Stimulated activated CD8-positive, alpha-beta memory T cell treated with anti-CD3 and anti-CD28 coated beads, Interleukin-12 subunit alpha, Interleukin-12 subunit beta, amount 100 ng/mL, for 24 hours (primary cell): Measurements from ENCODE around the gene PCSK6.

ENCODE experiments used
- DNase-seq: peaks from one replicate; pipeline ENCODE4 v3.0.0-alpha.2; 2020; ENCODE audit errors: extremely low read depth

PCSK6 gene

DNA sequence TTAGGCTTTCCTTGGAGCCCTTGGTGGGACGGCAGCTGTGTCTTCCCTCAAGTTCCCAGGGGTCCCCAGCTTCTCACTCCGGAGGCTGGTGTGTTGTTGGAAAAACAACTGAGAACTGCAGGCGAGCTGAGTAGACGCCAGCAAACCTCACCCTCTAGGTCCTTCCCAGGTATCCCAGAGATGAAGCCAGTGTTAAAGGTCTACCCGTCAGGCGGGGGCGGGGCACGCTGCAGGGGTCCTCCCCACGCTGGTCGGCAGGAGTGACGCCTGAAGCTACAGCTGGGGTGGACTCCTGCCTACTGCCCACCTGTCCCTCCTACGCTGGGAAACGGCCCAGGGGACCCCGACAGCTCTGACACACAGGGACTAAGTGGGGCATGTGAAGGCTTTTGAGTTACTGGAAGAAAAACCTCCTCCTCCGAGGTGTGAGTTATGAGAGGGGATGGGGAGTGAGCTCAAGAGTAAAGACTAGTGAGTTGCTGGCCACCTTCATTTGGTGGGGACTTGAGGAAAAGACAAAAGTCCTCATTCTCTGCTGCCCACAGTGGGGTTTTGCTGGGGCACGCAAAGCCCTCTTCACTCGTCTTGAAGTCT lies 162.3 kb downstream of the PCSK6 start:
- no peak for DNase-seq

DNA sequence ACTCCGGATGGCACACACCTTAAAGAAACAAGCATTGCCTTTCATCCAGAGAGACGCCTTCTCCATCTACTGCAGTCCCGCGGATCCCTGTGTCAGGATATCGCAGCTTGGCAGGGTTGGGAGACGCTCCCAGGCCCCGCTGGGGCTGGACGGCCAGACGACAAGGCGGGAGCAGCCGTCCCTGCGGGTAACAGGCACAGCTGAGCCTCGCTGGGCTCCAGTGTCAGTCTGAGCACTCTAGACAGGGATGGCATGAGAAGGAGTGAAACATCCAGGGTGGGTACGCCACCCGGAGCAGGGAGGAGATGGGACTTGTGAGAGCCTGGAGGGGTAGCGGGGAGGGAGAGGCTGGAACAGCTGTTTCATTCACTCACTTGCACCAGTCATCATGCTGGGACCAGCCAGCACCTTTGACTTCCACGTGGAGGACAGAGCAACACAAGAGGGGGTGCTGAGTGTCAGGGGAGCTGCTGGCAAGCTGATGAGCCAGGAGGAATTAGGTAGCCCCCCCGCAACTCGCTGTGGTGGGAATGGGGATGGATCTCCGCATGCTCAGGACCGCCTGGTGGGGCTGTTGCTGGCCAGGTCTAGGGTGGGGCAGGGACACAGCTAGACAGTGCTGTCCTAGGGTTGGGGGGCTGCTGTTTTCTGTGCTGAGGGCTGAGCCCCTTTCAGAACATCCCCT lies 162.9 kb downstream of the PCSK6 start:
- DNase-seq, result no peak

GRCh38 chr15:101326026-101326315 lies 163.5 kb downstream of the PCSK6 start:
- DNase-seq, result no peak

DNA sequence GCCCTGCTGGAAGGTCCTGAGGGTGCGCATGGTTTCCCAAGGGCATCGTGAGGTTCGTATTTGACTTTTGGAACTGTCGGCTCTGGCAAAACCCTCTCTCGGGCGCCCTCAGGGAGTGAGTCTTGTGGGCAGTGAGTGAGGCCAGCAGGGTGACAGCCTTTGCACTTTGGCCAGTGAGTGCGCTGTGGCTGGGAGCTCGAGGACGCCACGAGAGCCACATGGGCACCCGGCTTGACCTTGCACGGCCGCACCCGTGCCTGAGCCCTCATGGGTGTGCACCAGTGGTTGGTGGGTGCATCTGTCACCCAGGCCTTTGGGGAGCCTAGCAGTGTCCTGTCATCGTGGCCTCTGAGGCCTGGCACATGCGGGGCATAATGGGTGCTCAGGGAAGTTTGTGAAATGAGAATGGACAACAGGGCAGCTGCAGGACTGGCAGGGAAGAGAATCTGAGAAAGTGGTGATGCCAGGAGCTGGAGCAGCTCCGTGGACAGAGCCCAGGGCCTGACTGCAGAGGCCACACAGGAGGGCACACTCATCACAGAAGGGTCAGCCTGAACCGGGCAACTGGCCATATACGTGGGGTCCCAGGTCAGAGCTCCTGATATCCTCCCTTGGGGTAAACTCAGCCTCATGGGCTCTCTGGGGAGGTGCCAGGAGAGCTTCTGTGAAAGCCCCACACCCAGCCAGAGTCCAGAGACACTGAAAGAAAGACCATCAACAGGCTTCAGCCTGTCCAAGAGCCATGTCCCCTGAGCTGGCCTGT lies 164.1 kb downstream of the PCSK6 start:
- no peak for DNase-seq

DNA sequence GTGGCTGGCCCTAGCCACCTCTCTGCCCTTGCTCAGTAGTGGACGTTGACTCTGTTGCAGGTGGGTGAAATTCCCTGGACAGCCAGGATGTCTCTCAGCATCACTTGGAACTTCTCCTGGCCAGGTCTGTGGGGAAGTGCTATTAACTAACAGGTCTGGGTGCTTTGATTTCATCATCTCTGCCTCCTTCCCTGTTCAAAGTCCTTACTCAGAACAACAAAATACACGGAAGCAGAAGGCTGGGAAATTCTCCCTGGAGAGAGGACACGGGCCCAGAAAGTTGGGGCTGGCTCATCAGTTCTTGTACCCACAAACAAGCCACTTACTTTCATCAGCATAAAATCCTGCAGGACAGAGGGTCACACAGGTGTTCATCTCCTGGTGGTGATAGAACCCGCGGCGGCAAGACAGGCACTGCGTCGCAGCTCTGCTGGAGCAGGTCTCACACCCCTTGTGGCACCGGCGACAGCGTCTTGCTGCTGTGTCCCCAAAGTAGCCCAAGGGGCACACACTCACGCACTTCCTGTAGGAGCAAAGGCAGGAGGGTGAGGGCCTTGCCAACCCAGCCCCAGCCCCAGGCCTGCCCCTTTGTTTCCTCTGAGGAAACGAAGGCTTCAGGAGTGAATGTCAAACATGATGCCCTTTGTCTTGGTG lies 164.9 kb downstream of the PCSK6 start:
- DNase-seq, result no peak

GRCh38 chr15:101323793-101324523 lies 165.5 kb downstream of the PCSK6 start:
- no peak for DNase-seq

- DNase-seq, result no peak
These were observed 166.5 kb downstream of the PCSK6 start for GRCh38 chr15:101322854-101323477.

DNA sequence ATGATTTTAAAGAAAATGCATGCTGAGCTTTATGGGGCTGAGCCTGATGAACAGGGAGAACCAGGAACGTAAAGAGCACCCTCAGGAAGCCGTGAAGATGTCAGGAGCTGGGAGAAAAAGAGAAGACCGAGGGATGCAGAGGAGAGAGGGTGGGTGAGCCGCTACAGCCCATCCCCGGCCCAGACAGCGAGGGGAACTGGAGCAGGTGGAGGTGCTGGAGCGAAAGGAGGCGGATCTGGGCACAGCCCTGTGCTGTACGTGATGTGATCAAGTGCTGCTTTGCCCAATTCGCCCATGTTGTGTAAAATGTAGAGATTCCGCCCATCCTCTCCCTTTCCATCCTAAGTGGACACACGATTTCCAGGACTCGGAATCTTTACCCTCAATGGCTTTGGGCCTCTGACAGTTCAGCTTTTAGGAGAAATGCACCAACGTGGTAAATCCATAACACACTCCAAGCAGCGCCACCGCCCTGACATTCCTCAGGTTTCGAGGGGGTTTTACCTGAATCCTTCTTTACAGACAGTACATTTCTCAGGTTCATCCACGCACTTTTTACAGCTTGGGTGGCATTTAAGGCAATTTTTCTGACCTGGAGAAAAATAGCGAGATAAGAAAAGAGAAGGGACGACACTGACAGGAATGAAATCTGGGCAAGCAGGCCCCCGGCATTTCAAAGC lies 167.4 kb downstream of the PCSK6 start:
- DNase-seq, result no peak

- peak; percentile 30 for DNase-seq
These were observed 168.9 kb downstream of the PCSK6 start for GRCh38 chr15:101320501-101321052.

- no peak for DNase-seq
These were observed 170.7 kb downstream of the PCSK6 start for GRCh38 chr15:101318839-101319238.

GRCh38 chr15:101318147-101318819 lies 171.2 kb downstream of the PCSK6 start:
- no peak for DNase-seq

DNA sequence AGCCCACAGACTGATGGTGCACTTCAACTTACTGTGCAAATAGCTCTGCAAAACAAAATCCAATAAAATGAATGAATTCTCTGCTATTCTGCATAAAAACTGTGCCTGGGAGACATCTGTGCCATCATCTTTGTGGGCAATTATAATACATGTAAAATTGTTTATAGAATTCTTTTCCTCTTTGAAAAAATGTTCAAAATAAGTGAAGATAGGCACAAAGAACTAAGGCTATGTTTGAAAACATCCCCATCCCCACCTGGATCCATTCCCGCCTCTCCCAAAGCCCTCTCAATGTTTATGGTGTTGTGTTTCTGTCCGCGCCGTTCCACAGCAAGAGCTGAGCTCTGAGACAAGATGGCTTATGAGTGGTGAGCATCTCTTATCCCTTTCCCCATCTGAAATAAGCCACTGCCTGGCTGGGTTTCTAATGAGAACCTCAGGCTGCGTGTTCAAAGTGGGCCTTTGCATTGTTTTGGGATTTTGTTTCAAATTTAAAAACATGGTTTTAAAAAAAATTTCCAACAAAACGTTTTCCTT lies 172.1 kb downstream of the PCSK6 start:
- DNase-seq, result no peak

GRCh38 chr15:101316529-101316928 lies 173.0 kb downstream of the PCSK6 start:
- DNase-seq, result no peak

DNA sequence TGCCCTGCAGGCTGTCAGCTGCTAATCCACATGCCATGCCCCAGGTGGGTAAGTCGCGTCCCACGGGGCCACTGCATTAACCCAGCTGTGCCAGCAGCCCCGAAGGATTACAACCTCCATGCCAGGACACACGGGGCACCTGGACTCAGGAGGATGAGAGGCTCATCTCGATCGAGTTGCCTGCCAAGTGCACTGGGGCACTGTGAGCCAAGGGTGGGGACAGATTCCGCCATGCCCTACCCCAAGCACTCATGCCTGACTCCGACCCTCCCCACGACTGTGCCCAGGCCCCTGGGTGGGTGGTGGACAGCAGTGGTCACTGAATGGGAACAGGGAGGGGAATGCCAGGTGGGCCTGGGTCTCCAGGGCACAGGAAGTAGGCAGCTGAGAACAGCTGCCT lies 173.8 kb downstream of the PCSK6 start:
- no peak for DNase-seq

GRCh38 chr15:101314336-101315125 lies 175.0 kb downstream of the PCSK6 start:
- no peak for DNase-seq

- no peak for DNase-seq
These were observed 176.3 kb downstream of the PCSK6 start for GRCh38 chr15:101313041-101313761.

- no peak for DNase-seq
These were observed 179.0 kb downstream of the PCSK6 start for GRCh38 chr15:101310508-101310907.

- no peak for DNase-seq
These were observed 179.4 kb downstream of the PCSK6 start for GRCh38 chr15:101310161-101310480.
